ENCODE measurements around the gene PDS5B. TPM values are rescaled to one million over a fixed set of nuclear protein-coding genes. Genes with fewer than 3 reads are reported as not detected.
"Not testable (repeated sequence)": the region's sequence is repeated elsewhere in the genome, so short reads cannot be mapped to it uniquely, and the experiment has no call there.

The PDS5B gene
- total RNA-seq = 60.7 and 66.3 TPM in 2 replicates

- intact Hi-C loops (cut with micrococcal nuclease) = loop anchor here (1.0 to 5.0 kb wide), 20 partner anchors 48 to 1233 kb away; partner anchors contain the start of genes BRCA2, FRY, N4BP2L1 and N4BP2L2
Measured at GRCh38 chr13:32586080-32586900, at the start of gene PDS5B. Gene PDS5B, plus strand, starts transcription at chr13:32586452. Its CDS starts 62,321 bp downstream, at chr13:32648773.

- intact Hi-C loops (cut with micrococcal nuclease) = loop anchor here (1.0 to 10.0 kb wide), 20 partner anchors 7 to 1920 kb away; partner anchors contain the start of genes BRCA2, FRY, PDS5B and RFC3
Measured at GRCh38 chr13:32537580-32538142, 48.6 kb upstream of the PDS5B start.

GRCh38 chr13:32538143-32538620 is 48.1 kb upstream of the PDS5B start:
- intact Hi-C loops (cut with micrococcal nuclease) = loop anchor here (1.0 to 10.0 kb wide), 20 partner anchors 8 to 1921 kb away; partner anchors contain the start of genes BRCA2, FRY, PDS5B and RFC3

GRCh38 chr13:32538621-32539246 is 47.5 kb upstream of the PDS5B start, which contains the start of gene N4BP2L2:
Gene N4BP2L2, minus strand, starts transcription at chr13:32538795. Its CDS starts 1,768 bp downstream, at chr13:32537027.
- intact Hi-C loops (cut with micrococcal nuclease) = loop anchor here (1.0 to 10.0 kb wide), 20 partner anchors 8 to 1921 kb away; partner anchors contain the start of genes BRCA2, FRY, PDS5B and RFC3

GRCh38 chr13:32542221-32542620 is 44.0 kb upstream of the PDS5B start:
- intact Hi-C loops (cut with micrococcal nuclease) = no loop called here

GRCh38 chr13:32545083-32545482 is 41.2 kb upstream of the PDS5B start:
- intact Hi-C loops (cut with micrococcal nuclease) = no loop called here

GRCh38 chr13:32548837-32549236 is 37.4 kb upstream of the PDS5B start:
- intact Hi-C loops (cut with micrococcal nuclease) = no loop called here

- intact Hi-C loops (cut with micrococcal nuclease) = no loop called here
Measured at GRCh38 chr13:32549788-32550187, 36.5 kb upstream of the PDS5B start.

GRCh38 chr13:32553720-32554119 is 32.5 kb upstream of the PDS5B start:
- intact Hi-C loops (cut with micrococcal nuclease) = no loop called here

GRCh38 chr13:32555613-32556012 is 30.6 kb upstream of the PDS5B start:
- intact Hi-C loops (cut with micrococcal nuclease) = no loop called here

- intact Hi-C loops (cut with micrococcal nuclease) = not testable (repeated sequence)
Measured at GRCh38 chr13:32560842-32561241, 25.4 kb upstream of the PDS5B start.

- intact Hi-C loops (cut with micrococcal nuclease) = not testable (repeated sequence)
Measured at GRCh38 chr13:32575687-32576086, 10.6 kb upstream of the PDS5B start.

- intact Hi-C loops (cut with micrococcal nuclease) = no loop called here
Measured at GRCh38 chr13:32577032-32577431, 9.2 kb upstream of the PDS5B start.

GRCh38 chr13:32581177-32581786 is 5.0 kb upstream of the PDS5B start:
- intact Hi-C loops (cut with micrococcal nuclease) = loop anchor here (1.0 to 5.0 kb wide), 6 partner anchors 43 to 671 kb away; partner anchors contain the start of gene N4BP2L2

- intact Hi-C loops (cut with micrococcal nuclease) = loop anchor here (5.0 kb wide), 1 partner anchor 565 kb away; no protein-coding TSS in a partner anchor
Measured at GRCh38 chr13:32582281-32582680, 4.0 kb upstream of the PDS5B start.

- intact Hi-C loops (cut with micrococcal nuclease) = loop anchor here (5.0 kb wide), 1 partner anchor 566 kb away; no protein-coding TSS in a partner anchor
Measured at GRCh38 chr13:32582991-32583390, 3.3 kb upstream of the PDS5B start.

- intact Hi-C loops (cut with micrococcal nuclease) = loop anchor here (1.0 to 5.0 kb wide), 20 partner anchors 47 to 1233 kb away; partner anchors contain the start of genes BRCA2, FRY, N4BP2L1 and N4BP2L2
Measured at GRCh38 chr13:32585550-32586079, 637 bp upstream of the PDS5B start.

- intact Hi-C loops (cut with micrococcal nuclease) = loop anchor here (1.0 to 5.0 kb wide), 12 partner anchors 63 to 1232 kb away; partner anchors contain the start of genes FRY and RFC3
Measured at GRCh38 chr13:32587011-32587810, 959 bp downstream of the PDS5B start.

- intact Hi-C loops (cut with micrococcal nuclease) = loop anchor here (1.0 to 5.0 kb wide), 12 partner anchors 63 to 1231 kb away; partner anchors contain the start of genes FRY and RFC3
Measured at GRCh38 chr13:32587811-32588170, 1.5 kb downstream of the PDS5B start.

Measured in T-helper 1 cell treated with Interleukin-12 subunit alpha and Interleukin-12 subunit beta and Interleukin-4 antibody, amounts not matched to agents 30 ng/mL and 1 ng/mL, for 36 hours (primary cell).